Stimulated activated CD4-positive, alpha-beta T cell treated with anti-CD3 and anti-CD28 coated beads, TNF-alpha, amount 100 ng/mL, for 24 hours (primary cell): ENCODE data around the gene REEP2.
"Not testable (repeated sequence)": the region's sequence is repeated elsewhere in the genome, so short reads cannot be mapped to it uniquely, and the experiment has no call there.

Source experiments
- DNase-seq, 3 experiments: peaks; one replicate each; pipeline ENCODE4 v3.0.0-alpha.2; 2020; ENCODE audit warnings: low read depth in 3 of 3

REEP2 gene

GRCh38 chr5:138438724-138439476 lies at the start of gene REEP2:
Gene REEP2 (plus strand): TSS chr5:138439057. CDS start chr5:138439209, 152 bp downstream.
- peak in 2 of 3 experiments; percentile 43 to 62 for DNase-seq

- DNase-seq = no peak
Observed at GRCh38 chr5:138389332-138389731, 49.5 kb upstream of the REEP2 start.

- DNase-seq = not testable (repeated sequence)
Observed at GRCh38 chr5:138389911-138390310, 48.9 kb upstream of the REEP2 start.

- DNase-seq = no peak
Observed at GRCh38 chr5:138391859-138392386, 46.9 kb upstream of the REEP2 start.

GRCh38 chr5:138402640-138403039 lies 36.2 kb upstream of the REEP2 start:
- DNase-seq = no peak

GRCh38 chr5:138408023-138408422 lies 30.8 kb upstream of the REEP2 start:
- no peak for DNase-seq

- peak in 1 of 3 experiments; percentile 12 for DNase-seq
Observed at GRCh38 chr5:138410996-138411640, 27.7 kb upstream of the REEP2 start.

GRCh38 chr5:138418444-138418843 lies 20.4 kb upstream of the REEP2 start:
- DNase-seq = no peak

- DNase-seq = no peak
Observed at GRCh38 chr5:138425079-138425478, 13.8 kb upstream of the REEP2 start.

GRCh38 chr5:138435943-138436342 lies 2.9 kb upstream of the REEP2 start:
- no peak for DNase-seq

- no peak for DNase-seq
Observed at GRCh38 chr5:138438003-138438723, 694 bp upstream of the REEP2 start.

GRCh38 chr5:138439477-138440158 lies 761 bp downstream of the REEP2 start:
- DNase-seq = no peak

GRCh38 chr5:138440159-138441073 lies 1.6 kb downstream of the REEP2 start:
- no peak for DNase-seq

GRCh38 chr5:138441221-138441620 lies 2.4 kb downstream of the REEP2 start:
- DNase-seq = no peak

- DNase-seq = no peak
Observed at GRCh38 chr5:138444078-138444773, 5.4 kb downstream of the REEP2 start.

- DNase-seq = no peak
Observed at GRCh38 chr5:138444774-138445546, 6.1 kb downstream of the REEP2 start.

GRCh38 chr5:138445547-138446271 lies 6.9 kb downstream of the REEP2 start:
- DNase-seq = no peak

GRCh38 chr5:138448070-138448469 lies 9.2 kb downstream of the REEP2 start:
- DNase-seq = no peak
